GM23338 (cell line): ENCODE data around the gene STAB2. TPM values are rescaled to one million over a fixed set of nuclear protein-coding genes. Genes with fewer than 3 reads are reported as not detected.

ENCODE experiments used
- ATAC-seq: fragments of 200-7000 bp; cut with Tn5 transposase; 3 replicates; pipeline ENCODE4 v1.9.1; 2020
- DNase-seq: peaks from one replicate; pipeline ENCODE4 v3.0.0-alpha.2; 2015; ENCODE audit warnings: low spot score
- H2AFZ ChIP-seq: fragments of 200-600 bp; sonication (generic); 2 replicates; pipeline ENCODE4 v1.8.0; 2016; ENCODE audit warnings: antibody characterized with exemption, mild to moderate bottlenecking, moderate library complexity
- H3F3A ChIP-seq: fragments of 200-600 bp; sonication (generic); replicated peaks from 2 replicates; pipeline ENCODE4 v1.8.0; 2017; ENCODE audit warnings: antibody characterized with exemption, mixed run types, low read depth
- H3K27ac ChIP-seq: fragments of 200-600 bp; sonication (generic); 2 replicates; pipeline ENCODE4 v1.6.1; 2016; ENCODE audit warnings: low read depth
- H3K27me3 ChIP-seq: fragments of 200-600 bp; sonication (generic); 2 replicates; pipeline ENCODE4 v1.8.0; 2016; ENCODE audit warnings: mild to moderate bottlenecking, mixed run types, moderate library complexity; ENCODE audit not compliant: insufficient read depth
- H3K36me3 ChIP-seq: fragments of 200-600 bp; sonication (generic); 2 replicates; pipeline ENCODE4 v1.8.0; 2016; ENCODE audit warnings: mild to moderate bottlenecking; ENCODE audit not compliant: insufficient read depth
- H3K4me1 ChIP-seq: fragments of 200-600 bp; sonication (generic); 2 replicates; pipeline ENCODE4 v1.8.0; 2016; ENCODE audit warnings: mild to moderate bottlenecking, moderate library complexity; ENCODE audit not compliant: insufficient read depth
- H3K4me2 ChIP-seq: fragments of 200-600 bp; sonication (generic); 2 replicates; pipeline ENCODE4 v1.7.1; 2017; ENCODE audit warnings: mixed run types
- H3K4me3 ChIP-seq: fragments of 200-600 bp; sonication (generic); 2 replicates; pipeline ENCODE4 v1.6.1; 2016; ENCODE audit warnings: mixed run types
- H3K79me2 ChIP-seq: fragments of 200-600 bp; sonication (generic); replicated peaks from 2 replicates; pipeline ENCODE4 v1.8.0; 2017; ENCODE audit warnings: mild to moderate bottlenecking; ENCODE audit not compliant: insufficient read depth
- H3K9me2 ChIP-seq: fragments of 200-600 bp; sonication (generic); 2 replicates; pipeline ENCODE4 v1.8.0; 2017; ENCODE audit not compliant: insufficient read depth
- H4K20me1 ChIP-seq: fragments of 200-600 bp; sonication (generic); replicated peaks from 2 replicates; pipeline ENCODE4 v1.8.0; 2017; ENCODE audit warnings: mild to moderate bottlenecking; ENCODE audit not compliant: insufficient read depth
- H3K27ac Mint-ChIP-seq: 2 replicates; pipeline ENCODE4 v1.8.0; 2020; ENCODE audit warnings: inconsistent platforms, mild to moderate bottlenecking, moderate library complexity, mixed read lengths
- H3K27me3 Mint-ChIP-seq: 3 replicates; pipeline ENCODE4 v1.8.0; 2022; ENCODE audit warnings: low read depth, mild to moderate bottlenecking, moderate library complexity, mixed read lengths, inconsistent platforms; ENCODE audit not compliant: insufficient read depth, poor library complexity
- H3K36me3 Mint-ChIP-seq: 3 replicates; pipeline ENCODE4 v1.8.0; 2021; ENCODE audit warnings: low read depth, mild to moderate bottlenecking, inconsistent platforms, moderate library complexity, mixed read lengths
- H3K4me1 Mint-ChIP-seq: 3 replicates; pipeline ENCODE4 v1.8.0; 2020; ENCODE audit warnings: mild to moderate bottlenecking, inconsistent platforms, mixed read lengths
- H3K4me3 Mint-ChIP-seq: 3 replicates; pipeline ENCODE4 v1.8.0; 2021; ENCODE audit warnings: moderate library complexity, mild to moderate bottlenecking, inconsistent platforms, mixed read lengths
- H3K9me3 Mint-ChIP-seq: 3 replicates; pipeline ENCODE4 v1.8.0; 2020; ENCODE audit warnings: moderate library complexity, mild to moderate bottlenecking, inconsistent platforms, mixed read lengths
- ETS1 ChIP-seq: IDR thresholded peaks from 2 replicates; pipeline ENCODE4 v1.6.1; 2016; ENCODE audit warnings: antibody characterized with exemption
- EZH2 ChIP-seq: fragments of 200-600 bp; sonication (generic); IDR thresholded peaks from one replicate; pipeline ENCODE4 v1.8.0; 2017; ENCODE audit warnings: antibody characterized with exemption, mild to moderate bottlenecking, low read depth; ENCODE audit not compliant: unreplicated experiment
- JUNB ChIP-seq: IDR thresholded peaks from one replicate; pipeline ENCODE4 v1.6.1; 2016; ENCODE audit warnings: antibody characterized with exemption; ENCODE audit not compliant: unreplicated experiment
- NANOG ChIP-seq: IDR thresholded peaks from 2 replicates; pipeline ENCODE4 v1.6.1; 2016; ENCODE audit warnings: antibody characterized with exemption, borderline replicate concordance
- STAT1 ChIP-seq: IDR thresholded peaks from one replicate; pipeline ENCODE4 v1.6.1; 2016; ENCODE audit warnings: antibody characterized with exemption; ENCODE audit not compliant: unreplicated experiment
- ZNF114 ChIP-seq: fragments of 250-450 bp; sonication (Bioruptor Pico); IDR thresholded peaks from 2 replicates; pipeline ENCODE4 v1.5.0; 2020; ENCODE audit warnings: mild to moderate bottlenecking, moderate library complexity
- long read RNA-seq: library from polyadenylated mRNA; unstranded; transcript quantifications from one replicate; pipeline ENCODE4 v2.0.0, GENCODE V29; 2020; ENCODE audit not compliant: unreplicated experiment
- polyA plus RNA-seq: library from polyadenylated mRNA; unstranded; fragments of >200 nt; fragmentation: Nextera tagmentation; extraction: Ambion mirVana; gene quantifications from 2 replicates; pipeline ENCODE4 v1.2.1, GENCODE V29; 2016
- total RNA-seq: library from RNA; depleted of rRNA; stranded (reverse); fragments of >200 nt; shearing (Covaris generic); gene quantifications from 2 replicates; pipeline ENCODE4 v1.2.3, GENCODE V29; 2014; rRNA removed
- TF ChIP-seq, protein P1 (sequence below): IDR thresholded peaks from one replicate; pipeline ENCODE4 v1.6.1; 2018; ENCODE audit warnings: antibody characterized with exemption; ENCODE audit not compliant: unreplicated experiment

Gene STAB2, protein sequence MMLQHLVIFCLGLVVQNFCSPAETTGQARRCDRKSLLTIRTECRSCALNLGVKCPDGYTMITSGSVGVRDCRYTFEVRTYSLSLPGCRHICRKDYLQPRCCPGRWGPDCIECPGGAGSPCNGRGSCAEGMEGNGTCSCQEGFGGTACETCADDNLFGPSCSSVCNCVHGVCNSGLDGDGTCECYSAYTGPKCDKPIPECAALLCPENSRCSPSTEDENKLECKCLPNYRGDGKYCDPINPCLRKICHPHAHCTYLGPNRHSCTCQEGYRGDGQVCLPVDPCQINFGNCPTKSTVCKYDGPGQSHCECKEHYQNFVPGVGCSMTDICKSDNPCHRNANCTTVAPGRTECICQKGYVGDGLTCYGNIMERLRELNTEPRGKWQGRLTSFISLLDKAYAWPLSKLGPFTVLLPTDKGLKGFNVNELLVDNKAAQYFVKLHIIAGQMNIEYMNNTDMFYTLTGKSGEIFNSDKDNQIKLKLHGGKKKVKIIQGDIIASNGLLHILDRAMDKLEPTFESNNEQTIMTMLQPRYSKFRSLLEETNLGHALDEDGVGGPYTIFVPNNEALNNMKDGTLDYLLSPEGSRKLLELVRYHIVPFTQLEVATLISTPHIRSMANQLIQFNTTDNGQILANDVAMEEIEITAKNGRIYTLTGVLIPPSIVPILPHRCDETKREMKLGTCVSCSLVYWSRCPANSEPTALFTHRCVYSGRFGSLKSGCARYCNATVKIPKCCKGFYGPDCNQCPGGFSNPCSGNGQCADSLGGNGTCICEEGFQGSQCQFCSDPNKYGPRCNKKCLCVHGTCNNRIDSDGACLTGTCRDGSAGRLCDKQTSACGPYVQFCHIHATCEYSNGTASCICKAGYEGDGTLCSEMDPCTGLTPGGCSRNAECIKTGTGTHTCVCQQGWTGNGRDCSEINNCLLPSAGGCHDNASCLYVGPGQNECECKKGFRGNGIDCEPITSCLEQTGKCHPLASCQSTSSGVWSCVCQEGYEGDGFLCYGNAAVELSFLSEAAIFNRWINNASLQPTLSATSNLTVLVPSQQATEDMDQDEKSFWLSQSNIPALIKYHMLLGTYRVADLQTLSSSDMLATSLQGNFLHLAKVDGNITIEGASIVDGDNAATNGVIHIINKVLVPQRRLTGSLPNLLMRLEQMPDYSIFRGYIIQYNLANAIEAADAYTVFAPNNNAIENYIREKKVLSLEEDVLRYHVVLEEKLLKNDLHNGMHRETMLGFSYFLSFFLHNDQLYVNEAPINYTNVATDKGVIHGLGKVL (N-terminal part only)
- 0.14 TPM in 1 of 2 replicates, not detected in the other for total RNA-seq
- not detected in 2 replicates for polyA plus RNA-seq
- long read RNA-seq, result 0 reads

GRCh38 chr12:103586791-103587370, at the start of gene STAB2:
TSS of gene STAB2 (plus strand) at chr12:103587273. CDS start at chr12:103587477, 204 bp downstream.
- Mint-ChIP-seq H3K36me3 (no peaks in the 10 kb centered on the region), H3K27ac (no peak within 1 kb of the TSS), H3K9me3 (no peaks in the 10 kb centered on the region), H3K4me1 (peaks cover 2% of the 10 kb centered on the region; the same call in 2 of the 3 replicates), H3K27me3 (peaks cover 2% of the 10 kb centered on the region), H3K4me3 (no peak within 1 kb of the TSS)
- no peak; the same call in 2 of the 3 replicates for ATAC-seq
- no peaks in the 10 kb centered on the region for H3K79me2 ChIP-seq
- H3K9me2 ChIP-seq, result no peaks in the 10 kb centered on the region
- H2AFZ ChIP-seq, result peak within 1 kb of the TSS; percentile 18; the same call in 1 of the 2 replicates
- H3K36me3 ChIP-seq, result no peaks in the 10 kb centered on the region
- H3K27ac ChIP-seq, result no peak within 1 kb of the TSS
- H3F3A ChIP-seq, result no peaks in the 10 kb centered on the region
- DNase-seq, result no peak
- TF ChIP-seq, protein P1, sequence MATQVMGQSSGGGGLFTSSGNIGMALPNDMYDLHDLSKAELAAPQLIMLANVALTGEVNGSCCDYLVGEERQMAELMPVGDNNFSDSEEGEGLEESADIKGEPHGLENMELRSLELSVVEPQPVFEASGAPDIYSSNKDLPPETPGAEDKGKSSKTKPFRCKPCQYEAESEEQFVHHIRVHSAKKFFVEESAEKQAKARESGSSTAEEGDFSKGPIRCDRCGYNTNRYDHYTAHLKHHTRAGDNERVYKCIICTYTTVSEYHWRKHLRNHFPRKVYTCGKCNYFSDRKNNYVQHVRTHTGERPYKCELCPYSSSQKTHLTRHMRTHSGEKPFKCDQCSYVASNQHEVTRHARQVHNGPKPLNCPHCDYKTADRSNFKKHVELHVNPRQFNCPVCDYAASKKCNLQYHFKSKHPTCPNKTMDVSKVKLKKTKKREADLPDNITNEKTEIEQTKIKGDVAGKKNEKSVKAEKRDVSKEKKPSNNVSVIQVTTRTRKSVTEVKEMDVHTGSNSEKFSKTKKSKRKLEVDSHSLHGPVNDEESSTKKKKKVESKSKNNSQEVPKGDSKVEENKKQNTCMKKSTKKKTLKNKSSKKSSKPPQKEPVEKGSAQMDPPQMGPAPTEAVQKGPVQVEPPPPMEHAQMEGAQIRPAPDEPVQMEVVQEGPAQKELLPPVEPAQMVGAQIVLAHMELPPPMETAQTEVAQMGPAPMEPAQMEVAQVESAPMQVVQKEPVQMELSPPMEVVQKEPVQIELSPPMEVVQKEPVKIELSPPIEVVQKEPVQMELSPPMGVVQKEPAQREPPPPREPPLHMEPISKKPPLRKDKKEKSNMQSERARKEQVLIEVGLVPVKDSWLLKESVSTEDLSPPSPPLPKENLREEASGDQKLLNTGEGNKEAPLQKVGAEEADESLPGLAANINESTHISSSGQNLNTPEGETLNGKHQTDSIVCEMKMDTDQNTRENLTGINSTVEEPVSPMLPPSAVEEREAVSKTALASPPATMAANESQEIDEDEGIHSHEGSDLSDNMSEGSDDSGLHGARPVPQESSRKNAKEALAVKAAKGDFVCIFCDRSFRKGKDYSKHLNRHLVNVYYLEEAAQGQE, result no peak
- TF ChIP-seq ZNF114 (no peak), NANOG (no peak), EZH2 (no peak), JUNB (no peak), ETS1 (no peak), STAT1 (no peak)
- no peaks in the 10 kb centered on the region for H3K4me1 ChIP-seq
- H3K4me2 ChIP-seq, result no peak within 1 kb of the TSS
- H3K27me3 ChIP-seq, result no peaks in the 10 kb centered on the region
- no peaks in the 10 kb centered on the region for H4K20me1 ChIP-seq
- H3K4me3 ChIP-seq, result no peak within 1 kb of the TSS
